Measurements from ENCODE around the gene CASR.
A peak's percentile ranks its signal among the peaks of the same experiment; 100 is the strongest.

CASR gene

GRCh38 chr3:122214711-122215110 lies 31.2 kb downstream of the CASR start:
- DNase-seq (ENCODE audit: low read depth) = no peak

GRCh38 chr3:122215592-122216298 lies 32.3 kb downstream of the CASR start:
- no peak for DNase-seq (ENCODE audit: low read depth)

- DNase-seq (ENCODE audit: low read depth) = no peak
Measured at GRCh38 chr3:122217901-122218300, 34.4 kb downstream of the CASR start.

GRCh38 chr3:122219242-122219872 lies 35.9 kb downstream of the CASR start:
- DNase-seq (ENCODE audit: low read depth) = no peak

GRCh38 chr3:122227036-122227781 lies 43.7 kb downstream of the CASR start:
- no peak for DNase-seq (ENCODE audit: low read depth)

DNA sequence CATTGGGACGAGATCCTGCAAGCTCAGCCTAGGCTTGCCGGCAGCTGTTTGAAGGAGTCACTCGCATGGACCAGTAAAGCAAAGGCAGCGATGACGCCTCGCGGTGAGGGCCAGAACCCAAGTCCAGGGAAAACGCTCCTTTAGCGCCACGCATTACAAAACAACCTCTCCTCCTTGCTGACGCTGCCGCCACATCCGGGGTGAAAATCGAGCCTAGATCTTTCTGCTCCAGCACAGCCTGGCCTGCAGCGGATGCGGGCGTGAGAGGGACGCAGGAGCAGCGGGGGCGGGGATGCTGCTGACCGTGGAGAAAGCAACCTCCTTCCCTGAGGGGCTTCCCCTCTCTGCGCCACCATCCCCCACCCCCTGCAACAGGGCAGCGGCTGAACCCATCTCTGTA lies 46.7 kb downstream of the CASR start:
- DNase-seq (ENCODE audit: low read depth) = no peak

DNA sequence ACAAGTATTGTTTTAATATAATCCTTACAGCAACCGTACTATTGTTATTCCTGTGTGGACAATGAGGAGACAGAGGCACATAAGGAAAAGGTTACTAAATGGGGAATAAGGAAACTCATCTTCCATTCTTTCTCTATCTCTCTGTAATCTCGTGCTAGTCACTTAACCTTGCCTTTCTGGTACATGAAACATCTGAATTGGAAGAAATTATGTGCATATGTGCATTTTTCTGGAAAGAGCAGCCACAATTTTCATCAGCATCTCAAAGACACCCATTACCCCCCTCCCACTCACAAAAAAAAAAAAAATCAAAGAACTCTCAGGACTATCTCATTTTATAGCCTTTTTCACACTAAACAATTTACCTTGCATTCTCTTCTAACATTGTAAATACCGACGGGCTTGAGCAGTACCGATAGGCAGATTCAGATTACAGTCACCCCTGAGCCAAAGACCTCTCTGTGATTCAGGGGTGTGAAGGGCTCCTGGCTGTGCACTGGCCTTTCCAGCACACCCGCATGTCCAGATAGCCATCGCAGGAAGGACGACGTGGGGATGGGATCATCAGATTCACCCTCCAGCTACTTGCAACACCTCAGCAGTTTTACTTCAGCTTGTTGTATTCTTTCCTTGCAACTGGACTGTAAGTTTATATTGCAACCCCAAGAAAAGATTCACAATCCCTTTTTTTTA lies 48.1 kb downstream of the CASR start:
- DNase-seq (ENCODE audit: low read depth) = no peak

GRCh38 chr3:122232485-122232884 lies 49.0 kb downstream of the CASR start:
- no peak for DNase-seq (ENCODE audit: low read depth)

DNA sequence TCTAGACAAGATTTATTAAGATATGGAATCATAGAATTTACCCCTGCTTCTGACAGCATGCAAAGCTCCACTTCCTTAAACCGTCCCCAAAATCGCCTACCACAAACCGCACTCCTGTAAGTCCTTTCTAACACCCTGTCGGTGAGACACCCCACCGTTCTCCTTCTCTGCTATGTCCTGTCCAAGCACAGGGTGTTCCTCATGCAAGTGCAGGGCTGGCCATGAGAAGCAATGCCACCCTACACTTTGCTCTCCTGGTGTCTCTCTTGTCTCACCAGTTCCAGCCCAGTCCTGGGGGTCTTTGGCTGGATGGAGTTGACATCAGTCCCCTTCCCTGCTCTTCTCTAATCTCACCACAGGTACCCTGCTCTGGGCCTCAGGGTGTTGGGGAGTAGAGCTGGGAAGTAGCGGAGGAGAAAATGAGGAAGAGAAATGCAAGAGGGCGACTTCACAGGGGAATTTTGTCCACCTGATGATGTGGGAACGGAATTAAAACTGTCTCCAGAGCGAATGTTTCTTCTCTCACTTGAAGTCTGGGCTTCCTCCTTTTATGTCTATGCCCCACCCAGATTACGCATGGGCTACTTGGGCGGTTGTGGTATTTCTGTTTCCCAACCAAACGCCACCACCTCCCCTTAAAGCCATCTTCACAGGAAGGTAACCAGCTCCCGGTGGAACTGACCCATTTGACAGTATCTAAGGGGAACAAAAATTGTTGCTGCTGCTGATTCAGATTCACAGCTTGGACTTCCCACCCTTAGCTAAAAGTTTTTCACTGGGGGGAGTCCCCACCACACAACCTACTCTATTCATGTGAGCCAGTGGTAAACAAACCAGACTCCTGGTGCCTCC lies 49.9 kb downstream of the CASR start:
- DNase-seq (ENCODE audit: low read depth) = no peak

- no peak for DNase-seq (ENCODE audit: low read depth)
Measured at GRCh38 chr3:122234117-122234516, 50.6 kb downstream of the CASR start.

DNA sequence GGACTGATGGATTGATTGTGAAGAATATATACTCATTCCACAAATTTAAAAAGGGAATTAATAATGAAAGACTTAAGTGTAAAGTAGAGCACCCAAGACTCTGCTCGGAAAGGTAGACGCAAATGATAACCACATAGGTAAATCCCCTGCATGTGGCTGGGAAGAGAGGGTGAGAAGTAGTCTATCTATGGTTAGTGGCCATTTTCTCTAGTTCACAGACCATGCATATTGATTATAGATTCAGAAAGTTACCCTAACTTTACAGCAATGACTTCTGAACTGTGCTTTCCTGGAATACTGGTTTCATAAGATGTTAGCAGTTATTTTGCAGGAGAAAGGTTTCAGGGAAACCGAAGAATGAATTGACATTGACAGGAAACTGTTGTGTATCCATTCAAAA lies 51.7 kb downstream of the CASR start:
- DNase-seq (ENCODE audit: low read depth) = no peak

DNA sequence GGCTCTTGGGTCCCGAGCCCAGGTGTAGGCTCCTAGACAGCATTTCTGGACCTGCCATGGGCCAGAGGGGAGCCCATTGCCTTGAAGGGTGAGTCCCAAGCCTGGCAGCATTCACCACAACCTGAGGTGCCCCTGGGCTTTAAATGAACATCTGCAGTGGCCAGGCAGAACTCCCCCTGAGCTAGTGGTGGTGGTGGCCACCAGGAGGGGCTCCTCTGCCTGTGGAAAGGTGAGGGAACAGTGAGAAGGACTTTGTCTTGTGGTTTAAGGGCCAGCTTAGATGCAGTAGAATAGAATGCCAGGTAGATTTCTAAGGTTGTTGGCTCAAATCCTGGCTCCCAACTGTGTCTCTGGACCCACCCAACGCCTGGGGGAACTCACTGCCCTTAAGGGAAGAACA lies 55.6 kb downstream of the CASR start:
- DNase-seq (ENCODE audit: low read depth) = no peak

- DNase-seq (ENCODE audit: low read depth) = peak; percentile 74
Measured at GRCh38 chr3:122245513-122246174, 62.2 kb downstream of the CASR start.

- peak; percentile 8 for DNase-seq (ENCODE audit: low read depth)
Measured at GRCh38 chr3:122246199-122246598, 62.7 kb downstream of the CASR start.

- DNase-seq (ENCODE audit: low read depth) = peak; percentile 15
Measured at GRCh38 chr3:122247087-122247824, 63.8 kb downstream of the CASR start.

DNA sequence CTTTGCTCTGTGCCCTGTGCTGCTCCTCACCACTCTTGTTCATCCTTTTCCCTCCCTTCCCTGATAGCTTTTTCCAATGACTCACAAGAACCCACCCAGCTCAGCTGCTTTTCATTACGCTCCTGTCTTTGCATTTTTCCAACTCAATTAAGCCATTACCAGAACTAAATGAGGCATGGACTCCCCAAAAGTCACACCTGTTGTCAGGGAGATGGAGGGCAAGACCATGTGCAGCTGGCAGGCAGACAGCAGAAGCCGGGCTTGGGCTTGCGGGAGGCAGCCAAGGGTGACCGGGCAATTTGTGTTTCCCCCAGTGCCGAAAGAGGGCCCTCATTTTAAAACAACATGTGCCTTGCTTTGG lies 64.3 kb downstream of the CASR start:
- no peak for DNase-seq (ENCODE audit: low read depth)

- DNase-seq (ENCODE audit: low read depth) = no peak
Measured at GRCh38 chr3:122251428-122251827, 68.0 kb downstream of the CASR start.

GRCh38 chr3:122253581-122253980 lies 70.1 kb downstream of the CASR start:
- no peak for DNase-seq (ENCODE audit: low read depth)

GRCh38 chr3:122255757-122256439 lies 72.4 kb downstream of the CASR start:
- peak; percentile 15 for DNase-seq (ENCODE audit: low read depth)
